SU-DHL-6 (cell line): ENCODE measurements around the gene YLPM1.

Source experiments
- CTCF ChIP-seq: fragments of 200-600 bp; sonication (generic); IDR thresholded peaks from one replicate; pipeline ENCODE4 v1.5.1; 2017; ENCODE audit warnings: antibody characterized with exemption, mild to moderate bottlenecking, low read length, moderate library complexity; ENCODE audit not compliant: insufficient read depth, poor library complexity, severe bottlenecking
- EZH2phosphoT487 ChIP-seq: fragments of 200-600 bp; sonication (generic), shearing (Covaris generic); conservative IDR thresholded peaks from 2 replicates; pipeline ENCODE4 v1.6.1; 2018; ENCODE audit warnings: mild to moderate bottlenecking, antibody characterized with exemption, low read length, moderate library complexity, mixed read lengths

GRCh38 chr14:74855945-74856344, 92.8 kb downstream of the YLPM1 start:
- TF ChIP-seq CTCF (no peak), EZH2phosphoT487 (no peak)
